ENCODE measurements around the gene UBA52. TPM values are rescaled to one million over a fixed set of nuclear protein-coding genes. Genes with fewer than 3 reads are reported as not detected.

The UBA52 gene
- total and polyA plus RNA-seq, 2 of the 13 experiments (the other 11 are each of a cell fraction or from before 2014, with no cell fraction given) = 959 to 1,782 TPM

DNA sequence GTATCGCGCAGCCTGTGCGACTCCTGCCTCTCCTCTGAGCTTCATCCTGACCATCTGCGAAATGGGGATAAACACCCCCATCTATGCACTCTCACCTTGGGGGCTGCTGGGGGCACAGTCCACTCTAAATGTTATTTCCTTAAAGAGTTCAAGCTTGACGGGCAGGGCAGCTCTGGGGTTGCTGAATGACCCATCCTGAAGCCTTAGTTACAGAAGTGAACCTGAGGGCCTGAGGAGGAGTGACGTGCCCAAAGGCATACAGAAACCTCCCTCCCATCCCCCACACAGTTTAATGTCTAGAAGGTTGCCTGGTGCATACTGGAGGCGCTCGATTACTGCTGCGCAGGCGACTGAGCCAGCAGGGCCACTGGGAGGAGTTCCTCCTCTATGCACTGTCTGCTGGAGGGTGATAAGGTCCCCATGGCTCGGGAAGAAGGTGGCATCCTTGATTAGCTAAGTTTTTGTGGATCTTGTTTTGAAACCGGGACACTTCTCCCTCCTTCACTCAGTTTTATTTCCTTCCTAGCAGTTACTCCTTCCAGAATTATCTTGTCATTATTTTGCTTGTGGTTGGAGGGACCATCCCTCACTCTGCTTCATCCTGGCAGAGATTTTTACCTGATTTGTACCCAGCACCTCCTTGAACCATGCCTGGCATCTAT, 27.7 kb upstream of the UBA52 start (continued):
- TF ChIP-seq, protein P1, sequence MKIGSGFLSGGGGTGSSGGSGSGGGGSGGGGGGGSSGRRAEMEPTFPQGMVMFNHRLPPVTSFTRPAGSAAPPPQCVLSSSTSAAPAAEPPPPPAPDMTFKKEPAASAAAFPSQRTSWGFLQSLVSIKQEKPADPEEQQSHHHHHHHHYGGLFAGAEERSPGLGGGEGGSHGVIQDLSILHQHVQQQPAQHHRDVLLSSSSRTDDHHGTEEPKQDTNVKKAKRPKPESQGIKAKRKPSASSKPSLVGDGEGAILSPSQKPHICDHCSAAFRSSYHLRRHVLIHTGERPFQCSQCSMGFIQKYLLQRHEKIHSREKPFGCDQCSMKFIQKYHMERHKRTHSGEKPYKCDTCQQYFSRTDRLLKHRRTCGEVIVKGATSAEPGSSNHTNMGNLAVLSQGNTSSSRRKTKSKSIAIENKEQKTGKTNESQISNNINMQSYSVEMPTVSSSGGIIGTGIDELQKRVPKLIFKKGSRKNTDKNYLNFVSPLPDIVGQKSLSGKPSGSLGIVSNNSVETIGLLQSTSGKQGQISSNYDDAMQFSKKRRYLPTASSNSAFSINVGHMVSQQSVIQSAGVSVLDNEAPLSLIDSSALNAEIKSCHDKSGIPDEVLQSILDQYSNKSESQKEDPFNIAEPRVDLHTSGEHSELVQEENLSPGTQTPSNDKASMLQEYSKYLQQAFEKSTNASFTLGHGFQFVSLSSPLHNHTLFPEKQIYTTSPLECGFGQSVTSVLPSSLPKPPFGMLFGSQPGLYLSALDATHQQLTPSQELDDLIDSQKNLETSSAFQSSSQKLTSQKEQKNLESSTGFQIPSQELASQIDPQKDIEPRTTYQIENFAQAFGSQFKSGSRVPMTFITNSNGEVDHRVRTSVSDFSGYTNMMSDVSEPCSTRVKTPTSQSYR (CRISPR knock-in tag; IDR thresholded peaks at IDR 0.05; ENCODE audit: borderline replicate concordance) = peak; percentile 67; the same call in 1 of the 2 replicates
- TF ChIP-seq ZFX (CRISPR knock-in tag; IDR thresholded peaks at IDR 0.05; ENCODE audit: low read depth) = peak; percentile 17; the same call in 1 of the 2 replicates
- TF ChIP-seq CBX1 (IDR thresholded peaks at IDR 0.05; ENCODE audit: low read depth) = peak; percentile 14
- TF ChIP-seq, protein P2, sequence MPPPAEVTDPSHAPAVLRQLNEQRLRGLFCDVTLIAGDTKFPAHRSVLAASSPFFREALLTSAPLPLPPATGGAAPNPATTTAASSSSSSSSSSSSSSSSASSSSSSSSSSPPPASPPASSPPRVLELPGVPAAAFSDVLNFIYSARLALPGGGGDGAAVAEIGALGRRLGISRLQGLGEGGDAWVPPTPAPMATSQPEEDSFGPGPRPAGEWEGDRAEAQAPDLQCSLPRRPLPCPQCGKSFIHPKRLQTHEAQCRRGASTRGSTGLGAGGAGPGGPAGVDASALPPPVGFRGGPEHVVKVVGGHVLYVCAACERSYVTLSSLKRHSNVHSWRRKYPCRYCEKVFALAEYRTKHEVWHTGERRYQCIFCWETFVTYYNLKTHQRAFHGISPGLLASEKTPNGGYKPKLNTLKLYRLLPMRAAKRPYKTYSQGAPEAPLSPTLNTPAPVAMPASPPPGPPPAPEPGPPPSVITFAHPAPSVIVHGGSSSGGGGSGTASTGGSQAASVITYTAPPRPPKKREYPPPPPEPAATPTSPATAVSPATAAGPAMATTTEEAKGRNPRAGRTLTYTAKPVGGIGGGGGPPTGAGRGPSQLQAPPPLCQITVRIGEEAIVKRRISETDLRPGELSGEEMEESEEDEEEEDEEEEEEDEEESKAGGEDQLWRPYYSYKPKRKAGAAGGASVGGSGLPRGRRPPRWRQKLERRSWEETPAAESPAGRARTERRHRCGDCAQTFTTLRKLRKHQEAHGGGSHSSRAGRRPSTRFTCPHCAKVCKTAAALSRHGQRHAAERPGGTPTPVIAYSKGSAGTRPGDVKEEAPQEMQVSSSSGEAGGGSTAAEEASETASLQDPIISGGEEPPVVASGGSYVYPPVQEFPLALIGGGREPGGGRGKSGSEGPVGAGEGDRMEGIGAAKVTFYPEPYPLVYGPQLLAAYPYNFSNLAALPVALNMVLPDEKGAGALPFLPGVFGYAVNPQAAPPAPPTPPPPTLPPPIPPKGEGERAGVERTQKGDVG (CRISPR knock-in tag; IDR thresholded peaks at IDR 0.05; ENCODE audit: borderline replicate concordance) = no peak
- TF ChIP-seq, protein P3, sequence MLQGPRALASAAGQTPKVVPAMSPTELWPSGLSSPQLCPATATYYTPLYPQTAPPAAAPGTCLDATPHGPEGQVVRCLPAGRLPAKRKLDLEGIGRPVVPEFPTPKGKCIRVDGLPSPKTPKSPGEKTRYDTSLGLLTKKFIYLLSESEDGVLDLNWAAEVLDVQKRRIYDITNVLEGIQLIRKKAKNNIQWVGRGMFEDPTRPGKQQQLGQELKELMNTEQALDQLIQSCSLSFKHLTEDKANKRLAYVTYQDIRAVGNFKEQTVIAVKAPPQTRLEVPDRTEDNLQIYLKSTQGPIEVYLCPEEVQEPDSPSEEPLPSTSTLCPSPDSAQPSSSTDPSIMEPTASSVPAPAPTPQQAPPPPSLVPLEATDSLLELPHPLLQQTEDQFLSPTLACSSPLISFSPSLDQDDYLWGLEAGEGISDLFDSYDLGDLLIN (CRISPR knock-in tag; IDR thresholded peaks at IDR 0.05; ENCODE audit: borderline replicate concordance) = no peak
